Activated CD4-positive, CD25-positive, alpha-beta regulatory T cell treated with anti-CD3 and anti-CD28 coated beads, Interleukin-2, amount 50 U/mL, for 16 hours (primary cell): ENCODE data around the gene APOA4.
"Not testable (repeated sequence)": the region's sequence is repeated elsewhere in the genome, so short reads cannot be mapped to it uniquely, and the experiment has no call there.

Experiments used
- DNase-seq: peaks from one replicate; pipeline ENCODE4 v3.0.0-alpha.2; 2020; ENCODE audit warnings: low read depth, low spot score

Gene APOA4

GRCh38 chr11:116801662-116802061 is 21.4 kb downstream of the APOA4 start:
- DNase-seq, result not testable (repeated sequence)

- DNase-seq, result no peak
These were observed 22.5 kb downstream of the APOA4 start for GRCh38 chr11:116800610-116801009.

GRCh38 chr11:116798368-116798767 is 24.7 kb downstream of the APOA4 start:
- no peak for DNase-seq

- DNase-seq, result no peak
These were observed 25.3 kb downstream of the APOA4 start for GRCh38 chr11:116797816-116798215.

GRCh38 chr11:116796548-116796947 is 26.6 kb downstream of the APOA4 start:
- DNase-seq, result no peak

- DNase-seq, result no peak
These were observed 28.3 kb downstream of the APOA4 start for GRCh38 chr11:116794851-116795250.

GRCh38 chr11:116793772-116794097 is 29.4 kb downstream of the APOA4 start:
- DNase-seq, result no peak

- no peak for DNase-seq
These were observed 30.0 kb downstream of the APOA4 start for GRCh38 chr11:116792869-116793771.

- DNase-seq, result no peak
These were observed 30.8 kb downstream of the APOA4 start for GRCh38 chr11:116792144-116792868.

GRCh38 chr11:116791813-116792143 is 31.3 kb downstream of the APOA4 start, which contains the start of gene APOA5:
APOA5 (minus strand) TSS chr11:116791879; CDS start chr11:116791860, 19 bp downstream.
- no peak for DNase-seq

- DNase-seq, result peak; percentile 39
These were observed 31.9 kb downstream of the APOA4 start for GRCh38 chr11:116791002-116791812.

GRCh38 chr11:116790167-116791001 is 32.7 kb downstream of the APOA4 start:
- no peak for DNase-seq

- no peak for DNase-seq
These were observed 34.1 kb downstream of the APOA4 start for GRCh38 chr11:116788975-116789374.

GRCh38 chr11:116788534-116788933 is 34.6 kb downstream of the APOA4 start:
- DNase-seq, result no peak

GRCh38 chr11:116787786-116788486 is 35.2 kb downstream of the APOA4 start, which contains the start of gene ZPR1:
ZPR1 (minus strand) TSS chr11:116788023; CDS start chr11:116787990, 33 bp downstream.
- DNase-seq, result peak; percentile 66

GRCh38 chr11:116787436-116787785 is 35.7 kb downstream of the APOA4 start:
- no peak for DNase-seq

- no peak for DNase-seq
These were observed 36.1 kb downstream of the APOA4 start for GRCh38 chr11:116786966-116787365.

GRCh38 chr11:116786326-116786725 is 36.8 kb downstream of the APOA4 start:
- DNase-seq, result no peak

- DNase-seq, result no peak
These were observed 40.4 kb downstream of the APOA4 start for GRCh38 chr11:116782728-116783127.

- DNase-seq, result no peak
These were observed 44.5 kb downstream of the APOA4 start for GRCh38 chr11:116778556-116778955.

GRCh38 chr11:116777056-116777455 is 46.0 kb downstream of the APOA4 start:
- no peak for DNase-seq
